ENCODE results near the gene EZR. TPM values are rescaled to one million over a fixed set of nuclear protein-coding genes. Genes with fewer than 3 reads are reported as not detected.
"Not testable (repeated sequence)": the region's sequence is repeated elsewhere in the genome, so short reads cannot be mapped to it uniquely, and the experiment has no call there.

EZR gene
- total and polyA plus RNA-seq, 8 donors, result 69.5 to 317 (median 218) TPM

- WGBS, 5 donors, result 15 to 36% (median 31%) methylated on average over 1 of the region's 1 CpG
- peak in 1 of 2 donors; percentile 19 for DNase-seq
- Histone ChIP-seq H3K27me3 (no peaks in the 10 kb centered on the region), H3K27ac (peak overlapping the region in 1 of 5 donors; percentile 10), H3K4me1 (peaks cover 41 to 98% (median 60%) of the 10 kb centered on the region in 4 donors), H3K36me3 (peaks cover 7 to 23% (median 9%) of the 10 kb centered on the region in 4 donors), H3K9me3 (no peaks in the 10 kb centered on the region), H3K4me3 (no peak overlapping the region)
- TF ChIP-seq POLR2A (IDR thresholded peaks at IDR 0.05), result no peak
- TF ChIP-seq POLR2AphosphoS5 (IDR thresholded peaks at IDR 0.05), result no peak
- TF ChIP-seq CTCF (IDR thresholded peaks at IDR 0.05), result peak in 1 of 7 experiments; percentile 25
- intact Hi-C loops (cut with DNase I; ENCODE audit: low total_unique reads), result no loop called here
Measured at GRCh38 chr6:158793432-158793831, 25.7 kb downstream of the EZR start.

GRCh38 chr6:158792505-158792904 lies 26.7 kb downstream of the EZR start:
- Histone ChIP-seq H3K27ac (peak overlapping the region in 1 of 5 donors; percentile 27), H3K4me1 (peaks cover 34 to 96% (median 56%) of the 10 kb centered on the region in 4 donors), H3K36me3 (peaks cover 16 to 32% (median 19%) of the 10 kb centered on the region in 4 donors)
- H3K4me3 ChIP-seq; H3K9me3 ChIP-seq; H3K27me3 ChIP-seq; intact Hi-C loops (cut with DNase I; ENCODE audit: low total_unique reads): not testable (repeated sequence)
- DNase-seq, result peak in 1 of 2 donors; percentile 15
- WGBS, 5 donors, result 66 to 81% (median 71%) methylated on average over 10 of the region's 10 CpGs

- peaks cover 25 to 40% (median 30%) of the 10 kb centered on the region in 4 donors for H3K36me3 ChIP-seq
- no peaks in the 10 kb centered on the region for H3K9me3 ChIP-seq
- H3K4me3 ChIP-seq, result no peak overlapping the region
- TF ChIP-seq EP300 (IDR thresholded peaks at IDR 0.05), result no peak
- TF ChIP-seq CTCF (IDR thresholded peaks at IDR 0.05), result no peak
- TF ChIP-seq POLR2AphosphoS5 (IDR thresholded peaks at IDR 0.05), result no peak
- TF ChIP-seq POLR2A (IDR thresholded peaks at IDR 0.05), result no peak
- intact Hi-C loops (cut with DNase I; ENCODE audit: low total_unique reads), result no loop called here
- peaks cover 40 to 92% (median 54%) of the 10 kb centered on the region in 4 donors for H3K4me1 ChIP-seq
- H3K27me3 ChIP-seq, result no peaks in the 10 kb centered on the region
- DNase-seq, result peak in 1 of 2 donors; percentile 24
- peak overlapping the region in 2 of 5 donors; percentile 27 to 37 for H3K27ac ChIP-seq
- 65 to 70% (median 69%) methylated on average over 7 of the region's 7 CpGs for WGBS, 5 donors
Measured at GRCh38 chr6:158791274-158791855, 27.8 kb downstream of the EZR start.

- intact Hi-C loops (cut with DNase I; ENCODE audit: low total_unique reads), result no loop called here
Measured at GRCh38 chr6:158789115-158789917, 29.9 kb downstream of the EZR start.

GRCh38 chr6:158787395-158787794 lies 31.8 kb downstream of the EZR start:
- H3K4me1 ChIP-seq, result peaks cover 18 to 76% (median 31%) of the 10 kb centered on the region in 4 donors
- peaks cover 59 to 72% (median 69%) of the 10 kb centered on the region in 4 donors for H3K36me3 ChIP-seq
- TF ChIP-seq POLR2A (IDR thresholded peaks at IDR 0.05) (no peak), POLR2AphosphoS5 (IDR thresholded peaks at IDR 0.05) (no peak)
- H3K27ac ChIP-seq, result peak overlapping the region in 2 of 5 donors; percentile 3 to 44
- no peaks in the 10 kb centered on the region for H3K9me3 ChIP-seq
- no peak overlapping the region for H3K4me3 ChIP-seq
- WGBS, 5 donors, result 73 to 88% (median 74%) methylated on average over 6 of the region's 6 CpGs
- intact Hi-C loops (cut with DNase I; ENCODE audit: low total_unique reads), result no loop called here
- peak in 1 of 2 donors; percentile 24 for DNase-seq
- H3K27me3 ChIP-seq, result no peaks in the 10 kb centered on the region

More at GRCh38 chr6:158789115-158789917, 29.9 kb downstream of the EZR start:
- DNase-seq, result peak; percentile 28 to 67
- no peak overlapping the region for H3K4me3 ChIP-seq
- H3K4me1 ChIP-seq, result peaks cover 32 to 83% (median 37%) of the 10 kb centered on the region in 4 donors
- peak overlapping the region in 4 of 5 donors; percentile 11 to 55 (median 38) for H3K27ac ChIP-seq
- H3K36me3 ChIP-seq, result peaks cover 39 to 53% (median 50%) of the 10 kb centered on the region in 4 donors
- H3K9me3 ChIP-seq, result no peaks in the 10 kb centered on the region
- no peaks in the 10 kb centered on the region for H3K27me3 ChIP-seq
- WGBS, 5 donors, result 71 to 80% (median 72%) methylated on average over 11 of the region's 11 CpGs
- TF ChIP-seq POLR2AphosphoS5 (IDR thresholded peaks at IDR 0.05), result peak in 2 of 3 donors; percentile 12 to 21
- TF ChIP-seq EP300 (IDR thresholded peaks at IDR 0.05), result no peak
